ENCODE data around the gene IFNL2. TPM values are rescaled to one million over a fixed set of nuclear protein-coding genes. Genes with fewer than 3 reads are reported as not detected.
"Not testable (repeated sequence)": the region's sequence is repeated elsewhere in the genome, so short reads cannot be mapped to it uniquely, and the experiment has no call there.

IFNL2 gene
- total RNA-seq, 4 donors from 2014 or later, result not detected

DNA sequence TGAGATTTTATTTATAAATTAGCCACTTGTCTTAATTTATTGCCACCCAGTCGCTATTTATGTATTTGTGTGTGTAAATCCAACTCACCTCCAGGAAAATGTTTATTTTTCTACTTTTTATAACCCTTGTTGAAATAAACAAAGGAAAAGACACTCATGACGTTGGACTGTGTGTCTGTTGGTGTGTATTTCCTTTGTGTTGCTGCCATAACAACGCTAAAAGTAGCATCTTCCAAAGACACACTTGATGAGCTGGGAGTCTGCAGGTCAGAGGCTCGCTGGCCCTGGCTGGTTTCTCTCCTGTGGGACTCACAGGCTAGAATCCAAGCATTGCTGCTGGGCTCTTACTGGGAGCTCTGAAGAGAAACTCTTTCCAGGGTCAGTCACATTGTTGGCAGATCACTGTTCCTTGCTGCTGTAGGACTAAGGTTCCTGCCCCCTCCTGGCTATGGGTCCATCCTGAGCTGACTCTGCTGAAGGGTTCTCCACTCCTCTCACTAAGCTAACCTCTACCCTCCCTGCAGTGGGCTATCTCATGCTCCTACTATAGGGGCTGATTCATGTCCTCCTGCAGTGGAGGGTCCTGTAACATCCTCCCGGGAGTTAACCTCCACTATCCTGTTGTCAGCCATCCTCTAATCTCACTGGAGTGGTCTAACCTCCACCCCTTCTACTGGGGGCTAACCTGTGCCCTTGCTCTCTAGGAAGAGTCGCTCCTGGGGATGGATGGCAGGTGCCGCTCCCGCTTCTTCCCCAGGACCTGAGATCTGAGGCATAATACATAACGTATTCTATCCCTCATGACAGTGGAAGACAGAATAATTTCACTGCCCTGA lies 2.1 kb downstream of the IFNL2 start:
- intact Hi-C loops (cut with DNase I; ENCODE audit: low total_unique reads), result no loop called here

DNA sequence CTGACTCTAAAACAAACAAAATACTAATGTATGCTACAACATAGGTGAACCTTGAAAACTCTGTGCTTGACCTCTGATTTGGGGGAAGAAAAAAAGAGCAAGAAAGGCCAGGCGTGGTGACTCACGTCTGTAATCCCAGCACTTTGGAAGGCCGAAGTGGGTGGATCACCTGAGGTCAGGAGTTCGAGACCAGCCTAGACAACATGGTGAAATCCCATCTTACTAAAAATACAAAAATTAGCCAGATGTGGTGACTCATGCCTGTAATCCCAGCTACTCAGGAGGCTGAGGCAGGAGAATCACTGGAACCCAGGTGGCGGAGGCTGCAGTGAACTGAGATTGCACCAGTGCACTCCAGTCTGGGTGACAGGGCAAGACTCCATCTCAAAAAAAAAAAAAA lies 5.7 kb downstream of the IFNL2 start:
- H3K27me3 ChIP-seq; H3K27ac ChIP-seq; H3K4me1 ChIP-seq; H3K4me3 ChIP-seq; DNase-seq; H3K36me3 ChIP-seq; intact Hi-C loops (cut with DNase I; ENCODE audit: low total_unique reads); H3K9me3 ChIP-seq: not testable (repeated sequence)

More for the DNA sequence above, 2.1 kb downstream of the IFNL2 start:
- TF ChIP-seq, protein P1, sequence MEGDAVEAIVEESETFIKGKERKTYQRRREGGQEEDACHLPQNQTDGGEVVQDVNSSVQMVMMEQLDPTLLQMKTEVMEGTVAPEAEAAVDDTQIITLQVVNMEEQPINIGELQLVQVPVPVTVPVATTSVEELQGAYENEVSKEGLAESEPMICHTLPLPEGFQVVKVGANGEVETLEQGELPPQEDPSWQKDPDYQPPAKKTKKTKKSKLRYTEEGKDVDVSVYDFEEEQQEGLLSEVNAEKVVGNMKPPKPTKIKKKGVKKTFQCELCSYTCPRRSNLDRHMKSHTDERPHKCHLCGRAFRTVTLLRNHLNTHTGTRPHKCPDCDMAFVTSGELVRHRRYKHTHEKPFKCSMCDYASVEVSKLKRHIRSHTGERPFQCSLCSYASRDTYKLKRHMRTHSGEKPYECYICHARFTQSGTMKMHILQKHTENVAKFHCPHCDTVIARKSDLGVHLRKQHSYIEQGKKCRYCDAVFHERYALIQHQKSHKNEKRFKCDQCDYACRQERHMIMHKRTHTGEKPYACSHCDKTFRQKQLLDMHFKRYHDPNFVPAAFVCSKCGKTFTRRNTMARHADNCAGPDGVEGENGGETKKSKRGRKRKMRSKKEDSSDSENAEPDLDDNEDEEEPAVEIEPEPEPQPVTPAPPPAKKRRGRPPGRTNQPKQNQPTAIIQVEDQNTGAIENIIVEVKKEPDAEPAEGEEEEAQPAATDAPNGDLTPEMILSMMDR (IDR thresholded peaks at IDR 0.05), result no peak
- no peak for TF ChIP-seq POLR2A (IDR thresholded peaks at IDR 0.05)
- Histone ChIP-seq H3K9me3 (no peaks in the 10 kb centered on the region), H3K36me3 (no peaks in the 10 kb centered on the region), H3K27ac (no peak overlapping the region), H3K4me3 (no peak overlapping the region), H3K4me1 (no peaks in the 10 kb centered on the region), H3K27me3 (no peaks in the 10 kb centered on the region)
- DNase-seq, result no peak

DNA sequence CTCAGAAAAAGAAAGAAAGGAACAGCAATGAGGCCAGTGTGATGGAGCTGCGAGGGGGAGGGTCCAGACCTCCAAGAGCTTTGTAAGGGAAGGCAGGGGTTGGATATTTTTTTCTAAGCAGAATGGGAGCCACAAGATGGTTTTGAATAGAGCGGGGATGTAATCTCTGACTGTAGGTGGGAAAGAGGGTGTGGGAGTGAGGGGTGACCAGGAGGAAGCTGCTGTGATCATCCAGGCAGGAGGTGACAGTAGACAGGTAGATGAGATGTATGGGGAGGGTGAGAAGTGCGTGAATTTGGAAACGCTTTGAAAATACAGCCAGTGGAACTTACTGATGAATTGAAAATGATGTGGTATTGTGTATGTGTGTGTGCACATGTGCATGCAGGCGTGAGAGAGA lies 7.4 kb downstream of the IFNL2 start:
- intact Hi-C loops (cut with DNase I; ENCODE audit: low total_unique reads), result no loop called here
- Histone ChIP-seq H3K27ac (no peak overlapping the region), H3K27me3 (no peaks in the 10 kb centered on the region), H3K36me3 (no peaks in the 10 kb centered on the region), H3K4me3 (no peak overlapping the region), H3K4me1 (no peaks in the 10 kb centered on the region), H3K9me3 (no peaks in the 10 kb centered on the region)
- no peak for DNase-seq
- no peak for TF ChIP-seq POLR2A (IDR thresholded peaks at IDR 0.05)
- TF ChIP-seq, protein P1 (IDR thresholded peaks at IDR 0.05), result no peak

DNA sequence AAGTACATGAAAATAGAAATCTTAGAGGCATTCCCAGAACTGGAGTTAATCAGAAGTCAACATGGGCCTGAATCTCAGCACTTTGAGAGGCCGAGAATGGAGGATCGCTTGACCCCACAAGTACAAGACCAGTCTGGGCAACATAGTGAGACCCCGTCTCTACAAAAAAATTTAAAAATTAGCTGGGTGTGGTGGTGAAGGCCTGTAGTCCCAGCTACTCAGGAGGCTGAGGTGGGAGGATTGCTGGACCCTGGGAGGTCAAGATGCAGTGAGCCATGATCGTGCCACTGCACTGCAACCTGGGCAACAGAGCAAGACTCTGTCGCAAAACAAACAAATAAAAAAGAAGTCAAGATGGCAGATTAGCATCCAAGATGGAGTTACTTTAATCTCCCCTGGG lies 8.5 kb downstream of the IFNL2 start:
- H3K4me1 ChIP-seq, result no peaks in the 10 kb centered on the region
- no peak for DNase-seq
- intact Hi-C loops (cut with DNase I; ENCODE audit: low total_unique reads), result no loop called here
- no peaks in the 10 kb centered on the region for H3K27me3 ChIP-seq
- H3K27ac ChIP-seq, result no peak overlapping the region
- no peaks in the 10 kb centered on the region for H3K9me3 ChIP-seq
- TF ChIP-seq, protein P1 (IDR thresholded peaks at IDR 0.05), result no peak
- no peak for TF ChIP-seq POLR2A (IDR thresholded peaks at IDR 0.05)
- H3K36me3 ChIP-seq, result no peaks in the 10 kb centered on the region
- no peak overlapping the region for H3K4me3 ChIP-seq

DNA sequence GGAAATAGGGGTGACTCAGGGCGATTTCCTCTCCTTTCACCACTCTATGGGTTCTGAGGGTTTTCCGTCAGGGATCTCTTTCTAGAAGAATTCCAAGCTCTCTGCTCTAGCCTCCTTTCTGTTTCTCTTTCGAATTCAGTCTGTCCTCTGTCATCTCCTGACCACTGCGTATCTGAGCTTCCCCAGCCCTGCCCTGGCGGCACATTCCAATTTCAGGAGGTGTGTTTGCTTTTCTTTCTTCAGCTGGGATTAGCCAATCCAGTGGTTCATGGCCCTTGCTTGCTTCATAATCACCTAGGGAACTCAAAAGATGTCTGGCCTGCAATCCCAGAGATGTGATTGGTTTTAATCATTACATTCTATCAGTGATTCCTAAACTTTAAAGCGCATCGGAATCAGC lies 9.4 kb downstream of the IFNL2 start:
- DNase-seq, result no peak
- TF ChIP-seq, protein P1 (IDR thresholded peaks at IDR 0.05), result no peak
- no peak for TF ChIP-seq POLR2A (IDR thresholded peaks at IDR 0.05)
- Histone ChIP-seq H3K9me3 (no peaks in the 10 kb centered on the region), H3K27ac (no peak overlapping the region), H3K36me3 (no peaks in the 10 kb centered on the region), H3K4me1 (no peaks in the 10 kb centered on the region), H3K27me3 (no peaks in the 10 kb centered on the region), H3K4me3 (no peak overlapping the region)
- intact Hi-C loops (cut with DNase I; ENCODE audit: low total_unique reads), result no loop called here

Data from uterus (tissue), 4 donors.